HG03280 (cell line): ENCODE data around the gene ZNF639.

ENCODE experiments used
- ATAC-seq: cut with Tn5 transposase; IDR thresholded peaks from one replicate; pipeline ENCODE4 v1.9.1; 2021; ENCODE audit warnings: mild to moderate bottlenecking, moderate library complexity; ENCODE audit not compliant: unreplicated experiment

ZNF639 gene

DNA sequence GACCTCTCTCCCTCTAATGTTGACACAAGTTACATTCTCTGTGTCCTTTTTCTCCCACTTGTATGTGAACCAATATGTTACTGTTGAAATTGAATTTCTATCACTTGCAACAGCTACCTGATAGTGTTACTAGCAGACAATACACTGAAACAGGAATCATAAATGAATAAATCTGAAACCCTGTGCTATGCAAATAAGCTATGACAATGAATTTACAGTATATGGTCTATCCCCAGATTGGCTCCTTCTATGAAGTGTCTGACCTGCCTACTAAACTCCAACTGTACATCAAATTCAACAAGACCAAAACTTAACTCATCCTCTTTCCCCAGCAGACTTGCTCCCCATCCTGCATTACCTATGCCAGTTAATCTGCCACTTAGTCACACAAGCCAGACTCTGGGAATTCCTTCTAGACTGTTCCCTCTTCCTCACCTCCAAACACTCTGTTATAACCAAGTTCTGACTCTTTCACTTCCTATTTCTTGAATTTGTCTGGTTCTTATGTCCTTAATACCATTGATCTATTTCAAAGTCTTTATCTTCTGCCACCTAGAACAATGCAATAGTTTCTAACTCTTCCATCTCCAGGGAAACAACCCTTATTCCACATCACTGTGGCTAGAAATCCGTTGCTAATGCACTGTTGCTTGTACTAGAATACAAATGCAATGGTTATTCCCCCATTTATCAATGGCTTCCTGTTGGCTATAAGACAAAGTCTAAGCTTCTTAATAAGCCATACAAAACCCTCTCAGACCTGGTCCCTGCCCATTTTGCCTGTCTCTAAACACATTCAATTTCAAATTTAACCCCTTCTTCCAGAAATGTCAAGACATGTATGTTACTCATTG, 13.4 kb upstream of the ZNF639 start:
- ATAC-seq, result peak; percentile 84

GRCh38 chr3:179318876-179319275, 4.0 kb upstream of the ZNF639 start:
- ATAC-seq, result no peak

GRCh38 chr3:179321668-179322285, 1.1 kb upstream of the ZNF639 start:
- no peak for ATAC-seq

DNA sequence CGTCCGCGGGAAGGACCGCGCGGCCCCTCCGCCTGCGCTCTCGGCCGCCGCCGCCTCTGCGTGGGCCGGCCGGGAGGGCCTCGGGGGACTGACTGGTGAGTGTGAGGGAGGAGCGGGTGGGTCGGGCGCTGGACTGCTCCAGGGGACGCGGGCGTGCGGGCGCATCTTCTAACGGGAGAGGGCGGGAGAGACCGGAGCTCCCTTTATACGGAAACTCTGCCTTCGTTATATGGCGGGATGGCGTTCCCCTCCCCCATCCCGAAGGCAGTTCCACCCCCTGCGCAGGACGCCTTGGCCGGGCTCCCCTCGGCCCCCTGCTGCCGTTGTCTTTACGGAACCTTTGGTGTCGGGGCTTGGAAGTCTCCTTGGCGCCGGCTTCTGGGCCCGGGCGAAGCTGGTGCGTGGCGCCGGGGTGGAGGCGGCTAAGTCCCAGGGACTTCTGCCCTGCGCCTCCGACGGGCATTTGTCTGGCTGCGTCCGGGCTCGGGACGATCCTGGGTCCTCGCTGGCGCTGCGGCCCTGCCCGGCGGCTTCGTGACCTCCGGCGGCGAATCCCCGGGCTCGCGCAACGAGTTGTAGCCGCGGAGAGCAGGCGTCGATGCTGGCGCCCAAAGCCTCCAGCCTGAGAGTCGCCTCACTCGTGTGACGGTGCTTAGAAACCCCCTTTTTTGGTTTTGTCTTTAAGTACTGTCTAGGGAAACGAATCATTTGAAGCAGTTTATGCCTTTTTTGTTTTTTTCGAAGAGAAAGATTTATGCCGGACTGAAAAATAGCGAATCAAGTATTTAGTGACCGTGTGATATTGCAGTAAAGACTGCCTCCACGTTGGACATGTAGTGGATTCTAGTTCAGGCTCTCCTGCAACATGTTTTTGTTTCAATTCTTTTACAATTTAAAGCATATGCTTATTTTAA, 623 bp downstream of the ZNF639 start:
- peak; percentile 36 for ATAC-seq

DNA sequence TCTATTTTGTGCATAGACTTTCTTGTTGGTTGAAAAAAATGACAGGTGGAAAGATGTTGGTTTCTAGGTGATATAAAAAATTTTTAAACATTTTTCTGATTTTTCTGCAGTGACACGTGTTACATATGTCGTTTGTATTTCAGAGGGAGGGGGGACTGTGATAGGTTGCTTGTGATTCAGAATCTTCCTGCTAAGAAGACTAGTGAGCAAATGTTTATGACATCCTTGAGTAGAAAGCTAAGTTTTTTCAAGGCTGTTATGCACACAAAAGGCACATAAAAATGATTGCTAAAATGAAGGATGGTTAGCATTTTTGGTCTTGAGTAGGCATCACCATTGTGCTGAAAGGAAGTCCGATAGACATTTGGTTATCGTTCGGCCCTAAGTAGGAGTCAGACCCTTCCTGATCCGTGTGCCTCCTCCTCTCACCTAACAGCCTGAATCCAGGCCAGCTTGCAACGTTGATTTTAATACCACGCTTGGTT, 1.5 kb downstream of the ZNF639 start:
- no peak for ATAC-seq

- no peak for ATAC-seq
Measured at GRCh38 chr3:179330438-179330837, 7.6 kb downstream of the ZNF639 start.

- no peak for ATAC-seq
Measured at GRCh38 chr3:179332240-179332639, 9.4 kb downstream of the ZNF639 start.

GRCh38 chr3:179333084-179333483, 10.3 kb downstream of the ZNF639 start:
- no peak for ATAC-seq

DNA sequence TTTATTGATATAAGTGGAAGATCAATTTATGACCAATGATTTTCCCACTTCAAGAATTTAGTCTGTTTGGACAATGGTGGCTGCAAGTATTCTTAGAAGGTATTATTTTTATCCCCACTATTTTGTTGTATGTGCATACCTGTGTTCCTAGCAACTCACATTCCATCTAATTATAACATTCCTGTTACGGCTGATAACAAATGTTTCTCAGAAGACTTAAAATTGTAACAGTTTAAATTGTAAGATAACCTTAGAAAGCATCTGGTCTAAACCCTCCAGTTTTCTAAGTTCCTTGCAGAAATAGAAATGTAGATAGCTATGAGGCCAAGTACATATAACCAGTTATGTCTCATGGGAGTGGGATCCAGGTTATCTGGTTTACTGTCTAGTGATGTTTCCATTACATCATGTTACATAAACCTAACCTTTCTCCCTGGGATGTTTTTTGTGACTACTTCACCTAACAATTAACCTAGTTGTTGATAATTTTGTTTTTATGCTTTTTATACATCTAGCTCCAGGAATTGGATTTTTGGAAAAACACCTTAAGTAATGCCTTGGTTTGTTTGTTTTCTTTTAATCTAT, 13.6 kb downstream of the ZNF639 start:
- ATAC-seq, result no peak

DNA sequence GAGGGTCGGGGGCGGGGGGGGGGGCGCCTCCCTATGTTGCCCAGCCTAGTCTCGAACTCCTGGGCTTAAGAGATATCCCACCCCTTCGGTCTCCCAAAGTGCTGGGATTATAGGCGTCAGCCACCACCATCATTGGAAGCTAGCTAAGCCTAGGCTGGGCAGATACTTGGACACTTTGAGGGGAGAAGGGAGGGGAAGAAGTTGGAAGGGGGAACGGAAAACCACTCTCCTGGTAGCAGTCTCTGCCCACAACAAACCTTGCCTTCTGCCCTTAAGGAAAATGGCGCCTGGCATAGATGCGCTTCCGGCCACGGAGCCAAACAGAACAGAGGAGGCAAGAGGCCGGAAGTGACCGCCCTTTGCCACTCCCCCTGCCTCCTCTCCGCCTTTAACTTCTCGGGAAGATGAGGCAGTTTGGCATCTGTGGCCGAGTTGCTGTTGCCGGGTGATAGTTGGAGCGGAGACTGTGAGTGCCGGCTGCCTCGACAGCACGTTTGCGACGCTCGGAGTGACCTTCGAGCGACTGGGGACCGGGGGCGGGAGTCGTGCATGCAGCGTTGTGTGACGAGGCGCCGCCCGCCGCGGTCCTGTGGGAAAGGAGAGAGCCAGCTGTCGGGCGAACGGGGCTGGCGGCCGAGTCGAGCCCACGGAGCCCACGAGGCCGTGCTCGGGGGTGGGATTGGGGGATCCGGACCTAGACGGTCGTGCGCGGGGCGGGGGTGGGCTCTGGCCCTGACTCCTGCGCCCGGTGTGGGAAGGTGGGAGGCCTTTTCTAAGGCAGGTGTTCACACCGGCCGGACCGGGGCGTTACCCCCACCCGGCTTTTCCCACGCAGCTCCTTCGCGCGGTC, 24.7 kb downstream of the ZNF639 start, which contains the start of gene MFN1:
Gene MFN1 (plus strand): TSS at position 365 of the 850 bp plus-strand sequence. CDS start 1,143 bp downstream, outside the sequence.
- peak; percentile 96 for ATAC-seq

DNA sequence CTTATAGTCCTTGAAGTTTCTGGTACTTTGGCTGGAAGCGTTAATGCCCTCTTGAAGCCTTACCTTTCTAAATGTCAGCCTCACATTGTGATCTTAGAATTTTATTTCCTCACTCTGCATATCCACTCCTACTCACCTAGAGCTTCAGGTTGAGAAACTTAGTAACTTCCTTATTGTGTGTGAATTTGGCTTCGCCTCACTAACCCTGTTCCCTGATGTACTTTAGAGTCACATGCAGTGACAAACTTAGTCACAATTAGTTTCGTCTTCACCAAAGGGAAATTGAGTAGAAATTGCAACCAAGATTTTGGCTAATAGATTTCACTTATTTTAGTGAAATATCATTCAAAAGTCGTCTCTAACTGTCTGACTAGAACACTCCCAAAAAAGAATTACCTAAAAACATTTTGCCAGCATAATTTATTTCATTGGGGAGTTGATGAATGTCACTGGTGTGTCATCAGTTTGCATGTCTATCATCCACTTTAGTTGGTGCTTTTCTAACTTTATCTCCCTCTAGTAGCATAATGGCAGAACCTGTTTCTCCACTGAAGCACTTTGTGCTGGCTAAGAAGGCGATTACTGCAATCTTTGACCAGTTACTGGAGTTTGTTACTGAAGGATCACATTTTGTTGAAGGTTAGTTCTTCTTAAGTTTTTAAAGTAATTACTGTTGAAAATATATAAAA, 25.6 kb downstream of the ZNF639 start:
- ATAC-seq, result peak; percentile 64

- ATAC-seq, result no peak
Measured at GRCh38 chr3:179355996-179356395, 33.2 kb downstream of the ZNF639 start.

DNA sequence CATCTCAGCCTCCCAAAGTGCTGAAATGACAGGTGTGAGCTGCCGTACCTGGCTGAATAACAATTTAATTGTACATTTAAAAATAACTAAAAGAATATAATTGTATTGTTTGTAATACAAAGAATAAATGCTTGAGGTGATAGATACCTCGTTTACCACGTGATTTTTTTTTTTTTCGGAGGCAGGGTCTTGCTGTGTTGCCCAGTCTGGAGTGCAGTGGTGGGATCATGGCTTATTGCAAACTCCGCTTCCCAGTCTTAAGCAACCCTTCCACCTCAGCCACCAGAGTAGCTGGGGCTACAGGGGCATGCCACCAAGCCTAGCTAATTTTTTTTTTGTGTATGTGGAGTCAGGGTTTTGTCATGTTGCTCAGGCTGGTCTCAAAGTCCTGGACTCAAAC, 40.5 kb downstream of the ZNF639 start:
- ATAC-seq, result no peak

- ATAC-seq, result no peak
Measured at GRCh38 chr3:179369621-179370020, 46.8 kb downstream of the ZNF639 start.

GRCh38 chr3:179373938-179374337, 51.1 kb downstream of the ZNF639 start:
- ATAC-seq, result no peak

- ATAC-seq, result no peak
Measured at GRCh38 chr3:179375091-179375999, 52.5 kb downstream of the ZNF639 start.

DNA sequence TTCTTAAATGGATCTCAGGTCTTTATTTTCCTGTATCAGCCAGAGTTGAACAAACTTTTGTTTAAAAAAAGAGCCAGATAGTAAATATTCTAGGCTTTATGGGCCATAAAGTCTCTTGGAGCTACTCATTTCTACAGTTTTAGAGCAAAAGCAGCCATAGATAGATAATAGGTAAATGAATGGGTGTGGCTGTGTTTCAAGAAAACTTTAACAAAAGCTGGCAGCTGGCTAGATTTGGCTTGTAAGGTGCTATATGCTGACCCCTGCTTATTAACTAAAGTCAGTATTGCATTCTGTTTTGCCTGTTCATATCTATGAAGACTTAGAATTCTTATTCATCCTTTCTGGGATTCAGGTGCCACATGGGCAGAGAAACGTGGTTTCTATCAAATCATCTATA, 53.6 kb downstream of the ZNF639 start:
- no peak for ATAC-seq
